Astrocyte of the cerebellum (primary cell): ENCODE data around the gene EDNRA.

Experiments
- DNase-seq: peaks from one replicate; pipeline ENCODE4 v3.0.0-alpha.2; 2011; ENCODE audit warnings: low read depth
- H3K4me3 ChIP-seq: 2 replicates; pipeline ENCODE4 v1.5.1; 2011; ENCODE audit warnings: mild to moderate bottlenecking, low read depth, low read length, moderate library complexity
- CTCF ChIP-seq: IDR thresholded peaks from 2 replicates; pipeline ENCODE4 v1.5.1; 2012; ENCODE audit warnings: low read length, low read depth, moderate library complexity, mild to moderate bottlenecking; ENCODE audit errors: missing control alignments
- in situ Hi-C: cut with HindIII; loops from 2 replicates; pipeline ENCODE4 v1.10.0; 2017; ENCODE audit warnings: low sequenced_read_pairs

The EDNRA gene

DNA sequence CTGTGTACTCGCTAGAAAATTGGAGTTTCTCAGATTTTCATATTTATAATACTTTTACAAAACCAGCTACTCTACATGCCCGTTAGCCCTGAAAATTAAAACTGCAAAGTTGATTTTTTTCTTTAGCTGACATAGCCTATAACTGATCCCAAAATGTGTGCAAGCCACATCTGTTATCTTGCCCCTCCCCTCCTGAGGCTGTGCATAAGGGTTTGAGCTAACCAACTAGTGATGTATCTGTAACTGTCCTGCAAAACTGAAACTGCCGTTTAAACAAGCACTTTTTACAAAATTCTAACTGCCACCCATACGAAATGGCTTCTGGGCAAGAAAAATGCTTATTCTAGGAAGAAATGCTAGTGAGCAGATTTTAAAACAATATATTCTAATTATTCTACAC lies 59.1 kb downstream of the EDNRA start:
- H3K4me3 ChIP-seq = no peak overlapping the region
- TF ChIP-seq CTCF = no peak
- no peak for DNase-seq
- in situ Hi-C loops = no loop called here

- in situ Hi-C loops = no loop called here
- no peak for DNase-seq
- no peak for TF ChIP-seq CTCF
These were observed 61.5 kb downstream of the EDNRA start for GRCh38 chr4:147542229-147542990.

DNA sequence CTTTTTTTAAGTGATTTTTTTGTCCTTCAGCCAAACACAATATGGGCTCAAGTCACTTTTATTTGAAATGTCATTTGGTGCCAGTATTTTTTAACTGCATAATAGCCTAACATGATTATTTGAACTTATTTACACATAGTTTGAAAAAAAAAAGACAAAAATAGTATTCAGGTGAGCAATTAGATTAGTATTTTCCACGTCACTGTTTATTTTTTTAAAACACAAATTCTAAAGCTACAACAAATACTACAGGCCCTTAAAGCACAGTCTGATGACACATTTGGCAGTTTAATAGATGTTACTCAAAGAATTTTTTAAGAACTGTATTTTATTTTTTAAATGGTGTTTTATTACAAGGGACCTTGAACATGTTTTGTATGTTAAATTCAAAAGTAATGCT lies 62.1 kb downstream of the EDNRA start:
- TF ChIP-seq CTCF = no peak
- H3K4me3 ChIP-seq = no peak overlapping the region
- in situ Hi-C loops = no loop called here
- DNase-seq = no peak

More at GRCh38 chr4:147542229-147542990, 61.5 kb downstream of the EDNRA start:
- no peak overlapping the region for H3K4me3 ChIP-seq

- DNase-seq = peak; percentile 82
- no peak for TF ChIP-seq CTCF
- in situ Hi-C loops = no loop called here
- no peak overlapping the region for H3K4me3 ChIP-seq
These were observed 65.5 kb downstream of the EDNRA start for GRCh38 chr4:147546349-147546748.

DNA sequence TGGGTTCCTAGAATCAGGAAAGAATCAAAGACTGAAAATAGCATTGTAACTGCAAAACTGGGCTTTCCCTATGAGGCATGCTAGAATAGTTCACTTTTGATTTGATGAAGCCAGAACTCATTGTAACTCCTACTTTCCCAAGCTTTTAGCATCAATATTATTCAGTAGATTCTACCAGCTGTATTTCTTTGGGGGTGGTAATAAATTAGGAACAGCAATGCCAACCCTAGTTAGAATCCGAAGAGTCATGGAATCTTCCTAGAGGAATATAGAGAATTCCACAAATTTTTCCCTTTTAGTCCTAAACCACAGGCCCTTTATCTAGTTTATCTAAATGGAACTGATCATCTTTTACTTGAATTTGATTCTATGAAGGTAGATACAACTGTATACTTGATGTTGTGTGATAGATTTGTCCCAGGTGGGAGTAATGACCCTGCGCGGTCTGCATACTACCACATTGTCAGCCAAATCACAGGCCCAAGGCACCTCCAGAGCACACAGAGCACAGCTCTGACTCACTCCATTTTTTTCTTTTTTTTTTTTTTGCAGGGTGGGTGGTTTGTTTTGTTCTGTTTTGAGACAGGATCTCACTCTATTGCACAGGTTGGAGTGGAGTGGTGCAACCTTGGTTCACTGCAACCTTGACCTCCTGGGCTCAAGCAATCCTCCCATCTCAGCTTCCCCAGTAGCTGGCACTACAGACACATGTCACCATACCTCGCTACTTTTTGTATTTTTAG lies 66.6 kb downstream of the EDNRA start:
- DNase-seq = peak; percentile 31
- in situ Hi-C loops = no loop called here
- no peak overlapping the region for H3K4me3 ChIP-seq
- no peak for TF ChIP-seq CTCF

- no peak for DNase-seq
- no peak for TF ChIP-seq CTCF
- in situ Hi-C loops = no loop called here
- H3K4me3 ChIP-seq = no peak overlapping the region
These were observed 67.4 kb downstream of the EDNRA start for GRCh38 chr4:147548256-147548655.
